Measurements from ENCODE around the gene TAPT1.

DNA sequence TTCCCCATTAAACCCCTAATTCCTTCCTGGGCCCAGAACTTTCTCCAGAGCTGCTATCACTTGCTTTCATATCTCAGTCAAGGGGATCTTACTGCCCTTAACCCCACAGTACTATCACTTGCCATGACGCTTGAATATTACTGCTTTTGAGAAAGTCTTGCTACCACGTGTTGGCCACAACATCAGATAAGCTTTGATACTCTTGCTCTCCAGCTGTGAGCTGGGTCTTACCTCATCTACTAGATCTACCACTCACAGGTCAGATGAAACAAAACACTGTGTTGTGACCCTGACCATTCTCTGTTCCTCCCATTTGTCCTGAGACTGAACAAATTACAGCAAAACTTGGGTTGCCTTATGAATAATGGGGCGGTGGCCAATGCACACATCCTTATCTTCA, 12.1 kb upstream of the TAPT1 start:
- no peak for TF ChIP-seq CTCF (IDR thresholded peaks at IDR 0.05; ENCODE audit: poor library complexity, severe bottlenecking)
- no peak for TF ChIP-seq POLR2AphosphoS5 (IDR thresholded peaks at IDR 0.05)
- no peak for TF ChIP-seq EP300 (conservative IDR thresholded peaks at IDR 0.05; ENCODE audit: poor library complexity, severe bottlenecking)
- no peak for TF ChIP-seq EZH2 (IDR thresholded peaks at IDR 0.05; ENCODE audit: borderline replicate concordance, insufficient read depth, low read length, poor library complexity, severe bottlenecking)
- no peak for TF ChIP-seq SMC3 (conservative IDR thresholded peaks at IDR 0.05; ENCODE audit: poor library complexity)
- no peak for TF ChIP-seq TAF1 (IDR thresholded peaks at IDR 0.05; ENCODE audit: low read depth)
- no peak for TF ChIP-seq MXI1 (conservative IDR thresholded peaks at IDR 0.05; ENCODE audit: poor library complexity, severe bottlenecking)
- TF ChIP-seq, protein P1, sequence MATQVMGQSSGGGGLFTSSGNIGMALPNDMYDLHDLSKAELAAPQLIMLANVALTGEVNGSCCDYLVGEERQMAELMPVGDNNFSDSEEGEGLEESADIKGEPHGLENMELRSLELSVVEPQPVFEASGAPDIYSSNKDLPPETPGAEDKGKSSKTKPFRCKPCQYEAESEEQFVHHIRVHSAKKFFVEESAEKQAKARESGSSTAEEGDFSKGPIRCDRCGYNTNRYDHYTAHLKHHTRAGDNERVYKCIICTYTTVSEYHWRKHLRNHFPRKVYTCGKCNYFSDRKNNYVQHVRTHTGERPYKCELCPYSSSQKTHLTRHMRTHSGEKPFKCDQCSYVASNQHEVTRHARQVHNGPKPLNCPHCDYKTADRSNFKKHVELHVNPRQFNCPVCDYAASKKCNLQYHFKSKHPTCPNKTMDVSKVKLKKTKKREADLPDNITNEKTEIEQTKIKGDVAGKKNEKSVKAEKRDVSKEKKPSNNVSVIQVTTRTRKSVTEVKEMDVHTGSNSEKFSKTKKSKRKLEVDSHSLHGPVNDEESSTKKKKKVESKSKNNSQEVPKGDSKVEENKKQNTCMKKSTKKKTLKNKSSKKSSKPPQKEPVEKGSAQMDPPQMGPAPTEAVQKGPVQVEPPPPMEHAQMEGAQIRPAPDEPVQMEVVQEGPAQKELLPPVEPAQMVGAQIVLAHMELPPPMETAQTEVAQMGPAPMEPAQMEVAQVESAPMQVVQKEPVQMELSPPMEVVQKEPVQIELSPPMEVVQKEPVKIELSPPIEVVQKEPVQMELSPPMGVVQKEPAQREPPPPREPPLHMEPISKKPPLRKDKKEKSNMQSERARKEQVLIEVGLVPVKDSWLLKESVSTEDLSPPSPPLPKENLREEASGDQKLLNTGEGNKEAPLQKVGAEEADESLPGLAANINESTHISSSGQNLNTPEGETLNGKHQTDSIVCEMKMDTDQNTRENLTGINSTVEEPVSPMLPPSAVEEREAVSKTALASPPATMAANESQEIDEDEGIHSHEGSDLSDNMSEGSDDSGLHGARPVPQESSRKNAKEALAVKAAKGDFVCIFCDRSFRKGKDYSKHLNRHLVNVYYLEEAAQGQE (IDR thresholded peaks at IDR 0.05; ENCODE audit: borderline replicate concordance): no peak
- no peak for TF ChIP-seq RAD21 (conservative IDR thresholded peaks at IDR 0.05)
